Kidney capillary endothelial cell (primary cell): Measurements from ENCODE around the gene FUT6.

Experiments used
- DNase-seq: peaks from one replicate; pipeline ENCODE4 v3.0.0-alpha.2; 2018; ENCODE audit warnings: low spot score

The FUT6 gene

GRCh38 chr19:5804516-5805461 lies 34.7 kb downstream of the FUT6 start, which contains the start of gene NRTN:
Gene NRTN, plus strand, starts transcription at chr19:5805067. Its CDS starts 19,099 bp downstream, at chr19:5824166.
- no peak for DNase-seq

- DNase-seq: peak; percentile 76
Observed at GRCh38 chr19:5803752-5804515, 35.6 kb downstream of the FUT6 start.

GRCh38 chr19:5803441-5803751 lies 36.1 kb downstream of the FUT6 start:
- DNase-seq: no peak

- DNase-seq: no peak
Observed at GRCh38 chr19:5801796-5802619, 37.5 kb downstream of the FUT6 start.

- no peak for DNase-seq
Observed at GRCh38 chr19:5800361-5801270, 38.9 kb downstream of the FUT6 start.

GRCh38 chr19:5799247-5800241 lies 40.0 kb downstream of the FUT6 start:
- DNase-seq: no peak

GRCh38 chr19:5798244-5798643 lies 41.3 kb downstream of the FUT6 start:
- no peak for DNase-seq

- DNase-seq: no peak
Observed at GRCh38 chr19:5795382-5795919, 44.1 kb downstream of the FUT6 start.

- DNase-seq: no peak
Observed at GRCh38 chr19:5793188-5793587, 46.3 kb downstream of the FUT6 start.

- DNase-seq: no peak
Observed at GRCh38 chr19:5792224-5792623, 47.3 kb downstream of the FUT6 start.

- peak; percentile 93 for DNase-seq
Observed at GRCh38 chr19:5790559-5791520, 48.7 kb downstream of the FUT6 start, which contains the start of gene DUS3L. Gene DUS3L, minus strand, starts transcription at chr19:5791163. Its CDS starts 22 bp downstream, at chr19:5791141.

- DNase-seq: no peak
Observed at GRCh38 chr19:5789886-5790558, 49.5 kb downstream of the FUT6 start.

- DNase-seq: no peak
Observed at GRCh38 chr19:5789351-5789761, 50.1 kb downstream of the FUT6 start.

- no peak for DNase-seq
Observed at GRCh38 chr19:5788422-5788821, 51.1 kb downstream of the FUT6 start.

- DNase-seq: no peak
Observed at GRCh38 chr19:5787409-5788182, 51.9 kb downstream of the FUT6 start.

GRCh38 chr19:5786593-5787408 lies 52.7 kb downstream of the FUT6 start:
- DNase-seq: no peak
